Suppressor macrophage treated with lipopolysaccharide for 1 hour (primary cell): ENCODE data around the gene RGS13.
"Not testable (repeated sequence)": the region's sequence is repeated elsewhere in the genome, so short reads cannot be mapped to it uniquely, and the experiment has no call there.

Experiments
- DNase-seq, 3 donors: peaks; one replicate each; pipeline ENCODE4 v3.0.0-alpha.2; 2020 to 2022

Gene RGS13

GRCh38 chr1:192678099-192678498 is 42.2 kb downstream of the RGS13 start:
- no peak for DNase-seq

- no peak for DNase-seq
Measured at GRCh38 chr1:192682335-192682734, 46.4 kb downstream of the RGS13 start.

- not testable (repeated sequence) for DNase-seq
Measured at GRCh38 chr1:192683081-192683480, 47.1 kb downstream of the RGS13 start.

- no peak for DNase-seq
Measured at GRCh38 chr1:192689459-192689858, 53.5 kb downstream of the RGS13 start.

- no peak for DNase-seq
Measured at GRCh38 chr1:192691041-192691440, 55.1 kb downstream of the RGS13 start.

- no peak for DNase-seq
Measured at GRCh38 chr1:192696082-192696481, 60.1 kb downstream of the RGS13 start.

- no peak for DNase-seq
Measured at GRCh38 chr1:192697771-192698170, 61.8 kb downstream of the RGS13 start.

GRCh38 chr1:192698731-192699130 is 62.8 kb downstream of the RGS13 start:
- DNase-seq: no peak

- DNase-seq: no peak
Measured at GRCh38 chr1:192700834-192701271, 64.9 kb downstream of the RGS13 start.

GRCh38 chr1:192702212-192702902 is 66.4 kb downstream of the RGS13 start:
- DNase-seq: peak in 1 of 3 donors; percentile 18

- DNase-seq: no peak
Measured at GRCh38 chr1:192703283-192704206, 67.6 kb downstream of the RGS13 start.

GRCh38 chr1:192705510-192705909 is 69.6 kb downstream of the RGS13 start:
- no peak for DNase-seq

- no peak for DNase-seq
Measured at GRCh38 chr1:192706936-192707335, 71.0 kb downstream of the RGS13 start.

GRCh38 chr1:192707978-192708547 is 72.1 kb downstream of the RGS13 start:
- DNase-seq: peak in 1 of 3 donors; percentile 12

- DNase-seq: no peak
Measured at GRCh38 chr1:192709544-192709943, 73.6 kb downstream of the RGS13 start.
